ENCODE data around the gene POMP. TPM values are rescaled to one million over a fixed set of nuclear protein-coding genes. Genes with fewer than 3 reads are reported as not detected.

POMP gene
- total and polyA plus RNA-seq, 5 donors from 2014 or later = 27.3 to 138 (median 107) TPM

DNA sequence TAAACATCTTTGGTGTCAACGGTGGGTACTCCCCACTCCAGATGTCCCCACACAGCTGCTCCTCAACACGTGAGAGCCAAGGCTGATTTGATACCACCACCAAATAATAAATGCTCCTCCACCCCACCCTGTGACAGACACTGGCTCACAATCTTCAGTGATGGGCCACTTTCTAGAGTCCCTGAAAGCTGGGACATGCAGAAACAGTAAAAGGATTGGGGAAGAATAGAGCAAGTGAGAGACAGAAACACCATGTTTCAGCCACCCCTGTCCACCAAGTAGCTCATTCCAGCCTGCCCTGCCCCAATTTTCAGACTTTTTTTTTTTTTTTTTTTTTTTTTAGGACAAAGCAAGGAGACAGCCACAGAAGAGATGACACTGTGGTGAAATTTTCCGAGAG is 58.2 kb downstream of the POMP start:
- Histone ChIP-seq H3K27ac (ENCODE audit: insufficient read depth, low read length, poor library complexity, severe bottlenecking) (no peak overlapping the region), H3K9me3 (ENCODE audit: control insufficient read depth in 2 of 2, low read length in 2 of 2) (no peaks in the 10 kb centered on the region), H3K36me3 (ENCODE audit: control insufficient read depth, insufficient read depth, low read length) (peaks cover 2% of the 10 kb centered on the region), H3K4me3 (ENCODE audit: low read depth, low read length) (peak overlapping the region; percentile 89), H3K27me3 (ENCODE audit: control insufficient read depth, insufficient read depth, low read length) (no peaks in the 10 kb centered on the region), H3K4me1 (ENCODE audit: control insufficient read depth, insufficient read depth, low read length, poor library complexity, severe bottlenecking) (peaks cover 28% of the 10 kb centered on the region)
- peaks cover 7% of the 10 kb centered on the region for H3K27me3 Mint-ChIP-seq
- peaks cover 0 to 47% (median 35%) of the 10 kb centered on the region in 4 donors for H3K4me1 Mint-ChIP-seq
- H3K9me3 Mint-ChIP-seq = peaks cover 0 to 2% (median 0%) of the 10 kb centered on the region in 7 donors
- peak overlapping the region; percentile 46 to 96 (median 80) for H3K27ac Mint-ChIP-seq
- DNase-seq (no peak), ATAC-seq (ENCODE audit: low read depth in 2 of 2) (no peak)
- H3K36me3 Mint-ChIP-seq = peaks cover 17% of the 10 kb centered on the region
- H3K4me3 Mint-ChIP-seq = peak overlapping the region; percentile 87 to 97 (median 90)

DNA sequence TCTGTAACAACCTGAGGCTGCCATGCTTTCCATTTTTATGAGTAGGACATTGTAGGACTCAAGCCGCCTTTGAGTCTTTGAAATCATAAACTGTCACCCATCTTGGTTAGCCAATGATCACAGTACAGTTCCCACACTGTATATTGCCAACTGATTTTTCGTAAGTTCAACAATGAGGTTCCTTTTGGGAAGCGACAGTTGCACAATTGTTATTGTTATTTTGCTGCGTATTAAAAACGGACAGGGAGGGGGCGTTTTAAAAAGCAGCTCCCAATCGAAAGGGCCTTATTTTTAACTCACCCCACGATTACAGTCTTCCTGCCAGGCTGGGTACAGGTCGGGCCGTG is 59.2 kb downstream of the POMP start:
- H3K27me3 ChIP-seq (ENCODE audit: control insufficient read depth, insufficient read depth, low read length) = no peaks in the 10 kb centered on the region
- H3K4me3 ChIP-seq (ENCODE audit: low read depth, low read length) = peak overlapping the region; percentile 89
- peaks cover under 1% of the 10 kb centered on the region for H3K36me3 ChIP-seq (ENCODE audit: control insufficient read depth, insufficient read depth, low read length)
- Mint-ChIP-seq H3K27me3 (peaks cover 7% of the 10 kb centered on the region), H3K27ac (peak overlapping the region; percentile 72 to 96 (median 96)), H3K9me3 (peaks cover 0 to 2% (median 0%) of the 10 kb centered on the region in 7 donors), H3K4me3 (peak overlapping the region; percentile 87 to 97 (median 90)), H3K4me1 (peaks cover 0 to 41% (median 33%) of the 10 kb centered on the region in 4 donors), H3K36me3 (peaks cover 8% of the 10 kb centered on the region)
- peaks cover 28% of the 10 kb centered on the region for H3K4me1 ChIP-seq (ENCODE audit: control insufficient read depth, insufficient read depth, low read length, poor library complexity, severe bottlenecking)
- peak in 1 of 2 donors; percentile 36 for ATAC-seq (ENCODE audit: low read depth in 2 of 2)
- DNase-seq = no peak
- no peaks in the 10 kb centered on the region for H3K9me3 ChIP-seq (ENCODE audit: control insufficient read depth in 2 of 2, low read length in 2 of 2)
- peak overlapping the region; percentile 78 for H3K27ac ChIP-seq (ENCODE audit: insufficient read depth, low read length, poor library complexity, severe bottlenecking)

DNA sequence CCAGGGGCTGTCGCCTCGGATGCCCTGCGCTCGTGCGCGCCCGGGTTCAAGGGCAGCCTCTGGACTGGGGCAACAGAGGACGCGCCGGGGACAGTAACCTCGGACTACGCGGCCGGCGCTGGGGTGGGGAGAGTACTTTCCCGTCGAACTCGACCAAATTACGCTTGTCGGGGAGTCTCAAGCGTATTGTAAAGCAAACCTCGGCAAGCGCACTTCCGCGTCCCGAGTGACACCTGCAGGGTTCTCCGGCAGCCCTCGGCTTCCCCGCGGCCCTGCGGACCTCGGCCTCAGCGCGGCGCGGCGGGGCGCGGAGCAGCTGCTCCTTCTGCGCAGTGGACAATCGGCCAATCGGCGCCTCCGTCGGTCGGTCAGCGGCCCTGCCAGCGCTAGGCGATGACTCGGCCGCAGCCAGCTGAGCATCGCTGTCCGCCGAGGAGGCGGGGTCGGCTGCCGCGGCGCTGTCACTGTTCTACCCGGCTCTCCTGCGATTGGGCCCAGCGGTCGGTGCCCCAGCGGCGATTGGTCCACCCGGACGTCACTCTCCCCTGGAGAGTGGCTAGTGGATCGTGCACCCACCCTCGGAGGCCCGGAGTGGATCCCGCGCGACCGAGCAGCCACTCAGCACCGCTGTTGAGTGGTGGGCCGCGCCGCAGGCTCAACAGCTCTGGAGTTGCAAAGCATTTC is 59.8 kb downstream of the POMP start, which contains the start of gene SLC46A3:
SLC46A3 (minus strand) TSS at position 428 of the 684 bp plus-strand sequence. CDS start 972 bp downstream, outside the sequence.
- no peaks in the 10 kb centered on the region for H3K9me3 ChIP-seq (ENCODE audit: control insufficient read depth in 2 of 2, low read length in 2 of 2)

DNA sequence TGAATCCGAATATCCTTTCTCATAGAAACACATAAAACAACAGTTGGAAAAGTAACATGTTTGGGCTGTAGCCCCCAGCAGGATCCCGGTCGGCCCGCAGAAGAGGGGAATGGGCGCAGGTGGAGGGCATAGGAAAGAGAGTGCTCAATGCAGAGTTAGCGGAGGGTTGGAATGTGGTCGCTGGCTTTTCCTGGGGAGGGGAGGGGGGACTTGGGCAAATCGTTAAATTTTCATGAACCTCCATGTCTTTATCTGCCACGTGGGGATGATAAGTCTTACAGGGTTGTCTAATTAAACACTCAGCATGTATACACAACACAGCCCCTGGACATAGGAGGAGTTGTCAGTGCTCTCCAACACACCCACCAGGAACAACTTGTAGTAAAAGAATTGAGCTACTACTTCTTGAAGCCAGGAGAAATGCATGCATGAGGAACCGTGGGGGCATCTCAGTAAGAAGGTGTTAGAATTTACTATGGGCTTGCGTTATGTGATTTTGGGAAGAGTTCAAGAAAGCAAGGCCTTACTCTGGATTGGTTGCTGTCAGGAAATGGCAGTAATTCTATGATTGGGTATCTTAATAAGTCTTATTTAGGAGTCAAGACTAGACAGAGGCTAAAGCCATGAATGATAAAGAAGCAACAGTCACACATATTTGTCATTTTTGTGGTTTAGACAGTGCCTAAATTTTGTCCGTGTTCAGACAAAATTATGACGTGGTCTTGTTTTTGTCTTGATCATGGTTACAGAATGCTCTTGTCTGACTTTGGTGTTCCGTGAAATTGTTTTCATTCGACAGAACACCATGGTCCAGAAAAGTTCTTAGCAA is 60.5 kb downstream of the POMP start:
- H3K4me3 ChIP-seq (ENCODE audit: low read depth, low read length) = peak overlapping the region; percentile 89

More for the DNA sequence above, 59.8 kb downstream of the POMP start, which contains the start of gene SLC46A3:
- peaks cover 7% of the 10 kb centered on the region for H3K27me3 Mint-ChIP-seq
- peak within 1 kb of the TSS; percentile 87 to 97 (median 90) for H3K4me3 Mint-ChIP-seq
- ATAC-seq (ENCODE audit: low read depth in 2 of 2) (peak; percentile 98), DNase-seq (peak; percentile 94 to 98 (median 96))
- peaks cover 8% of the 10 kb centered on the region for H3K36me3 Mint-ChIP-seq
- peak within 1 kb of the TSS; percentile 78 for H3K27ac ChIP-seq (ENCODE audit: insufficient read depth, low read length, poor library complexity, severe bottlenecking)
- peak within 1 kb of the TSS; percentile 89 for H3K4me3 ChIP-seq (ENCODE audit: low read depth, low read length)
- peaks cover 0 to 41% (median 31%) of the 10 kb centered on the region in 4 donors for H3K4me1 Mint-ChIP-seq
- no peaks in the 10 kb centered on the region for H3K36me3 ChIP-seq (ENCODE audit: control insufficient read depth, insufficient read depth, low read length)
- H3K9me3 Mint-ChIP-seq = peaks cover 0 to 2% (median 0%) of the 10 kb centered on the region in 7 donors
- no peaks in the 10 kb centered on the region for H3K27me3 ChIP-seq (ENCODE audit: control insufficient read depth, insufficient read depth, low read length)
- H3K4me1 ChIP-seq (ENCODE audit: control insufficient read depth, insufficient read depth, low read length, poor library complexity, severe bottlenecking) = peaks cover 28% of the 10 kb centered on the region
- peak within 1 kb of the TSS; percentile 72 to 96 (median 96) for H3K27ac Mint-ChIP-seq

DNA sequence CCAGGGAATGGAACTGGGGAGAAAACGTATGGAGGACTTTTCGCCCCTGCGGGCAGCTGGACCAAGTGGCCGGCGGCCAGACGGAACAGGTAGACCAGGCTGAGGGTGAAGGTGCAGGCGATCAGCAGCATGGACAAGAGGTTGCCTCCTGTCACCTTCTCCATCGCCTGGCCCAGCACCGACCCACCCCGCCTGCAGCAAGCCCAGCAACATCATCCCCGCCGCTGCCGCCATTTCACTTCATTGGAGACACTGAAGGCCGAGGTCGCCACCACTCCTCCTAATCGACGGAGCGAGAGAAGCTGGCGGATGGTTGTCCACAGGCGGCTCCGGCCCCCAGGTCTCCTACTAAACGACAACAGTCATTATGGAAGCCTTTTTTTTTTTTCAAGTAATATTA is 64.9 kb downstream of the POMP start:
- Histone ChIP-seq H3K4me3 (ENCODE audit: low read depth, low read length) (no peak overlapping the region), H3K27ac (ENCODE audit: insufficient read depth, low read length, poor library complexity, severe bottlenecking) (no peak overlapping the region), H3K9me3 (ENCODE audit: control insufficient read depth in 2 of 2, low read length in 2 of 2) (no peaks in the 10 kb centered on the region), H3K36me3 (ENCODE audit: control insufficient read depth, insufficient read depth, low read length) (no peaks in the 10 kb centered on the region), H3K4me1 (ENCODE audit: control insufficient read depth, insufficient read depth, low read length, poor library complexity, severe bottlenecking) (peaks cover 7% of the 10 kb centered on the region), H3K27me3 (ENCODE audit: control insufficient read depth, insufficient read depth, low read length) (peaks cover 10% of the 10 kb centered on the region)
- ATAC-seq (ENCODE audit: low read depth in 2 of 2) (no peak), DNase-seq (no peak)
- Mint-ChIP-seq H3K27me3 (peaks cover 16% of the 10 kb centered on the region), H3K27ac (no peak overlapping the region), H3K9me3 (peaks cover 0 to 2% (median 0%) of the 10 kb centered on the region in 7 donors), H3K4me1 (peaks cover 0 to 12% (median 8%) of the 10 kb centered on the region in 4 donors), H3K4me3 (no peak overlapping the region), H3K36me3 (no peaks in the 10 kb centered on the region)

More for the DNA sequence above, 60.5 kb downstream of the POMP start:
- Mint-ChIP-seq H3K36me3 (peaks cover 8% of the 10 kb centered on the region), H3K4me3 (peak overlapping the region; percentile 87 to 97 (median 90)), H3K27ac (peak overlapping the region; percentile 72 to 96 (median 96)), H3K4me1 (peaks cover 0 to 41% (median 31%) of the 10 kb centered on the region in 4 donors), H3K9me3 (peaks cover 0 to 2% (median 0%) of the 10 kb centered on the region in 7 donors), H3K27me3 (peaks cover 7% of the 10 kb centered on the region)
- H3K9me3 ChIP-seq (ENCODE audit: control insufficient read depth in 2 of 2, low read length in 2 of 2) = no peaks in the 10 kb centered on the region
- no peaks in the 10 kb centered on the region for H3K36me3 ChIP-seq (ENCODE audit: control insufficient read depth, insufficient read depth, low read length)
- peaks cover 28% of the 10 kb centered on the region for H3K4me1 ChIP-seq (ENCODE audit: control insufficient read depth, insufficient read depth, low read length, poor library complexity, severe bottlenecking)
- ATAC-seq (ENCODE audit: low read depth in 2 of 2) (no peak), DNase-seq (no peak)
- H3K27ac ChIP-seq (ENCODE audit: insufficient read depth, low read length, poor library complexity, severe bottlenecking) = peak overlapping the region; percentile 78
- no peaks in the 10 kb centered on the region for H3K27me3 ChIP-seq (ENCODE audit: control insufficient read depth, insufficient read depth, low read length)

DNA sequence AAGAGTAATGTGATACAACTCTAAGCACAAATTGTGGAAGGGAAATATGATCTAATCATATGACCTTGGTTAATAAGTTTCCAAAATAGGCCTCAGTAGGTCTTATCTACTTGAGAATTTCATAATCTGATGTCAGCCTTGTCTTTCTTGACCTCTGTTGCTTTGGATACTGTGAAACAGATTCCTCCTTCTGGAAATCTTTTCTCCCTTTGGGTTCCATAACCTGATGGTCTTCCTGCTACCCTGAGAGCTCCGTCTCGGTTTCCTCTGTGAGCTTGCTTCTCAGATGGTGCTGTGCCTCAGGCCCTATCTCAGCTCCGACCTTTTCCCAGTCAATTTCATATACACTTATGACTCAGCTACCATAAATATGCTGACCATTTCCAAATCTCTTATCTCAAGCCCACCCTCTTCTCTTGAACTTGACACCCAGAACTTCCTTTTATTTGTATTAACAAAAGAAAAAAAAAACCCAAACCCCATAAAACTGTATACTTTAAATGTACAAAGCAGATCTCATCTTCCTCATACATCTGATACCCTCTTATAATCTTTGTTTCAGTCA is 66.2 kb downstream of the POMP start:
- Histone ChIP-seq H3K27me3 (ENCODE audit: control insufficient read depth, insufficient read depth, low read length) (peaks cover 10% of the 10 kb centered on the region), H3K4me3 (ENCODE audit: low read depth, low read length) (no peak overlapping the region), H3K4me1 (ENCODE audit: control insufficient read depth, insufficient read depth, low read length, poor library complexity, severe bottlenecking) (no peaks in the 10 kb centered on the region), H3K27ac (ENCODE audit: insufficient read depth, low read length, poor library complexity, severe bottlenecking) (no peak overlapping the region), H3K9me3 (ENCODE audit: control insufficient read depth in 2 of 2, low read length in 2 of 2) (no peaks in the 10 kb centered on the region), H3K36me3 (ENCODE audit: control insufficient read depth, insufficient read depth, low read length) (no peaks in the 10 kb centered on the region)
- Mint-ChIP-seq H3K4me1 (peaks cover 0 to 3% (median 0%) of the 10 kb centered on the region in 4 donors), H3K27ac (no peak overlapping the region), H3K9me3 (peaks cover 0 to 2% (median 0%) of the 10 kb centered on the region in 7 donors), H3K4me3 (no peak overlapping the region), H3K27me3 (peaks cover 23% of the 10 kb centered on the region), H3K36me3 (no peaks in the 10 kb centered on the region)
- no peak for DNase-seq
- ATAC-seq (ENCODE audit: low read depth in 2 of 2) = no peak
